Central memory CD8-positive, alpha-beta T cell (primary cell): ENCODE data around the gene CHST14.

ENCODE experiments used
- ATAC-seq: fragments of 150-1000 bp; cut with Tn5 transposase; replicated peaks from 2 replicates; pipeline ENCODE4 v1.10.0; 2022; ENCODE audit warnings: mild to moderate bottlenecking, moderate FRiP score, moderate number of reproducible peaks; ENCODE audit not compliant: poor library complexity, severe bottlenecking; ENCODE audit errors: extremely low read depth
- DNase-seq, 2 donors: peaks; one replicate each; pipeline ENCODE4 v3.0.0; 2021; ENCODE audit warnings: low spot score in 2 of 2
- H3K27ac Mint-ChIP-seq: one replicate; pipeline ENCODE4 v1.8.0; 2022; ENCODE audit warnings: low read depth, mild to moderate bottlenecking, moderate library complexity, mixed read lengths
- H3K27me3 Mint-ChIP-seq: one replicate; pipeline ENCODE4 v1.8.0; 2022; ENCODE audit warnings: mixed read lengths
- H3K36me3 Mint-ChIP-seq: one replicate; pipeline ENCODE4 v1.8.0; 2022; ENCODE audit warnings: mild to moderate bottlenecking, moderate library complexity, mixed read lengths; ENCODE audit not compliant: insufficient read depth
- H3K4me1 Mint-ChIP-seq: one replicate; pipeline ENCODE4 v1.8.0; 2022; ENCODE audit warnings: mixed read lengths
- H3K4me3 Mint-ChIP-seq: one replicate; pipeline ENCODE4 v1.8.0; 2022; ENCODE audit warnings: mild to moderate bottlenecking, moderate library complexity, mixed read lengths
- H3K9me3 Mint-ChIP-seq: one replicate; pipeline ENCODE4 v1.8.0; 2022; ENCODE audit warnings: mixed read lengths

CHST14 gene

GRCh38 chr15:40489274-40490175 is 18.7 kb downstream of the CHST14 start:
- Mint-ChIP-seq H3K9me3 (no peaks in the 10 kb centered on the region), H3K27ac (no peak overlapping the region), H3K4me3 (no peak overlapping the region), H3K27me3 (no peaks in the 10 kb centered on the region), H3K4me1 (peaks cover 15% of the 10 kb centered on the region), H3K36me3 (peaks cover 3% of the 10 kb centered on the region)
- no peak for DNase-seq
- ATAC-seq, result no peak

- DNase-seq, result no peak
- no peaks in the 10 kb centered on the region for H3K9me3 Mint-ChIP-seq
- no peaks in the 10 kb centered on the region for H3K27me3 Mint-ChIP-seq
- peak overlapping the region; percentile 27 for H3K27ac Mint-ChIP-seq
- H3K36me3 Mint-ChIP-seq, result peaks cover 4% of the 10 kb centered on the region
- peak; percentile 82 for ATAC-seq
- peaks cover 15% of the 10 kb centered on the region for H3K4me1 Mint-ChIP-seq
- peak overlapping the region; percentile 44 for H3K4me3 Mint-ChIP-seq
These were observed 22.5 kb downstream of the CHST14 start for GRCh38 chr15:40493089-40493840.

- H3K27me3 Mint-ChIP-seq, result peaks cover 15% of the 10 kb centered on the region
- H3K9me3 Mint-ChIP-seq, result no peaks in the 10 kb centered on the region
- H3K36me3 Mint-ChIP-seq, result peaks cover 6% of the 10 kb centered on the region
- H3K4me1 Mint-ChIP-seq, result peaks cover 15% of the 10 kb centered on the region
- H3K4me3 Mint-ChIP-seq, result no peak overlapping the region
- no peak overlapping the region for H3K27ac Mint-ChIP-seq
- DNase-seq, result no peak
- no peak for ATAC-seq
These were observed 24.7 kb downstream of the CHST14 start for GRCh38 chr15:40495516-40495915.

- peaks cover 10% of the 10 kb centered on the region for H3K4me1 Mint-ChIP-seq
- ATAC-seq, result no peak
These were observed 27.6 kb downstream of the CHST14 start for GRCh38 chr15:40498418-40498817.

GRCh38 chr15:40498891-40499290 is 28.1 kb downstream of the CHST14 start:
- Mint-ChIP-seq H3K4me1 (peaks cover 5% of the 10 kb centered on the region), H3K9me3 (no peaks in the 10 kb centered on the region), H3K36me3 (peaks cover 6% of the 10 kb centered on the region), H3K27ac (no peak overlapping the region), H3K4me3 (no peak overlapping the region), H3K27me3 (peaks cover 31% of the 10 kb centered on the region)
- DNase-seq, result no peak
- ATAC-seq, result no peak

More at GRCh38 chr15:40498418-40498817, 27.6 kb downstream of the CHST14 start:
- no peak for DNase-seq
- no peaks in the 10 kb centered on the region for H3K9me3 Mint-ChIP-seq
- no peak overlapping the region for H3K27ac Mint-ChIP-seq
- H3K4me3 Mint-ChIP-seq, result no peak overlapping the region
- peaks cover 6% of the 10 kb centered on the region for H3K36me3 Mint-ChIP-seq
- H3K27me3 Mint-ChIP-seq, result peaks cover 29% of the 10 kb centered on the region

- DNase-seq (no peak), ATAC-seq (no peak)
- no peak overlapping the region for H3K4me3 Mint-ChIP-seq
- H3K4me1 Mint-ChIP-seq, result no peaks in the 10 kb centered on the region
- no peaks in the 10 kb centered on the region for H3K9me3 Mint-ChIP-seq
- peaks cover 38% of the 10 kb centered on the region for H3K27me3 Mint-ChIP-seq
- peaks cover 3% of the 10 kb centered on the region for H3K36me3 Mint-ChIP-seq
- no peak overlapping the region for H3K27ac Mint-ChIP-seq
These were observed 29.1 kb downstream of the CHST14 start for GRCh38 chr15:40499931-40500330.

GRCh38 chr15:40500568-40501330 is 30.0 kb downstream of the CHST14 start:
- Mint-ChIP-seq H3K36me3 (peaks cover 3% of the 10 kb centered on the region), H3K27ac (no peak overlapping the region), H3K4me1 (no peaks in the 10 kb centered on the region), H3K9me3 (no peaks in the 10 kb centered on the region), H3K4me3 (no peak overlapping the region), H3K27me3 (peaks cover 46% of the 10 kb centered on the region)
- ATAC-seq (no peak), DNase-seq (no peak)

GRCh38 chr15:40501487-40501886 is 30.7 kb downstream of the CHST14 start:
- peaks cover 53% of the 10 kb centered on the region for H3K27me3 Mint-ChIP-seq
- no peaks in the 10 kb centered on the region for H3K9me3 Mint-ChIP-seq
- no peak overlapping the region for H3K27ac Mint-ChIP-seq
- no peak for DNase-seq
- no peak for ATAC-seq
- H3K36me3 Mint-ChIP-seq, result peaks cover 3% of the 10 kb centered on the region
- no peaks in the 10 kb centered on the region for H3K4me1 Mint-ChIP-seq
- H3K4me3 Mint-ChIP-seq, result no peak overlapping the region

- Mint-ChIP-seq H3K27me3 (peaks cover 86% of the 10 kb centered on the region), H3K4me3 (no peak overlapping the region), H3K27ac (no peak overlapping the region), H3K4me1 (no peaks in the 10 kb centered on the region), H3K9me3 (no peaks in the 10 kb centered on the region), H3K36me3 (no peaks in the 10 kb centered on the region)
- DNase-seq (peak in 1 of 2 donors; percentile 32), ATAC-seq (peak; percentile 63)
These were observed 36.3 kb downstream of the CHST14 start for GRCh38 chr15:40506964-40507571.

- no peak overlapping the region for H3K4me3 Mint-ChIP-seq
These were observed 37.4 kb downstream of the CHST14 start for GRCh38 chr15:40508216-40508615.

GRCh38 chr15:40510201-40510600 is 39.4 kb downstream of the CHST14 start:
- no peak for DNase-seq
- H3K36me3 Mint-ChIP-seq, result no peaks in the 10 kb centered on the region
- H3K9me3 Mint-ChIP-seq, result no peaks in the 10 kb centered on the region
- ATAC-seq, result no peak
- no peaks in the 10 kb centered on the region for H3K4me1 Mint-ChIP-seq
- peaks cover 81% of the 10 kb centered on the region for H3K27me3 Mint-ChIP-seq
- no peak overlapping the region for H3K27ac Mint-ChIP-seq
- H3K4me3 Mint-ChIP-seq, result no peak overlapping the region

More at GRCh38 chr15:40508216-40508615, 37.4 kb downstream of the CHST14 start:
- ATAC-seq (no peak), DNase-seq (no peak)
- peaks cover 86% of the 10 kb centered on the region for H3K27me3 Mint-ChIP-seq
- no peaks in the 10 kb centered on the region for H3K9me3 Mint-ChIP-seq
- H3K4me1 Mint-ChIP-seq, result no peaks in the 10 kb centered on the region
- H3K36me3 Mint-ChIP-seq, result no peaks in the 10 kb centered on the region
- H3K27ac Mint-ChIP-seq, result no peak overlapping the region

GRCh38 chr15:40511093-40511471 is 40.3 kb downstream of the CHST14 start:
- no peak overlapping the region for H3K27ac Mint-ChIP-seq
- H3K9me3 Mint-ChIP-seq, result no peaks in the 10 kb centered on the region
- no peaks in the 10 kb centered on the region for H3K36me3 Mint-ChIP-seq
- H3K4me1 Mint-ChIP-seq, result no peaks in the 10 kb centered on the region
- peak overlapping the region; percentile 53 for H3K4me3 Mint-ChIP-seq
- DNase-seq (peak in 1 of 2 donors; percentile 16), ATAC-seq (peak; percentile 63)
- peaks cover 72% of the 10 kb centered on the region for H3K27me3 Mint-ChIP-seq
